H9 (cell line): ENCODE data around the gene TMX1. TPM values are rescaled to one million over a fixed set of nuclear protein-coding genes. Genes with fewer than 3 reads are reported as not detected.

Experiments
- DNase-seq: peaks from one replicate; pipeline ENCODE4 v3.0.0-alpha.2; 2017
- H2AFZ ChIP-seq: one replicate; pipeline ENCODE4 v1.6.1; 2013; ENCODE audit warnings: mild to moderate bottlenecking, low read length, control low read depth, moderate library complexity
- H2AK5ac ChIP-seq: 2 replicates; pipeline ENCODE4 v1.6.1; 2013; ENCODE audit warnings: low read length, control low read depth, mixed read lengths; ENCODE audit not compliant: insufficient read length
- H2BK120ac ChIP-seq: one replicate; pipeline ENCODE4 v1.6.1; 2013; ENCODE audit warnings: low read depth, mild to moderate bottlenecking, low read length, control low read depth, inconsistent platforms; ENCODE audit not compliant: poor library complexity, severe bottlenecking
- H2BK12ac ChIP-seq: 2 replicates; pipeline ENCODE4 v1.6.1; 2013; ENCODE audit warnings: low read length, control low read depth, mixed read lengths, low read depth; ENCODE audit not compliant: insufficient read length
- H2BK15ac ChIP-seq: 2 replicates; pipeline ENCODE4 v1.6.1; 2013; ENCODE audit warnings: low read depth, low read length, control low read depth
- H2BK20ac ChIP-seq: one replicate; pipeline ENCODE4 v1.6.1; 2013; ENCODE audit warnings: low read depth, mild to moderate bottlenecking, low read length, control low read depth, inconsistent platforms; ENCODE audit not compliant: poor library complexity, severe bottlenecking
- H2BK5ac ChIP-seq: 2 replicates; pipeline ENCODE4 v1.6.1; 2013; ENCODE audit warnings: low read length, control low read depth, mixed read lengths; ENCODE audit not compliant: insufficient read length
- H3K14ac ChIP-seq: 2 replicates; pipeline ENCODE4 v1.6.1; 2013; ENCODE audit warnings: low read length, control low read depth; ENCODE audit not compliant: insufficient read depth
- H3K18ac ChIP-seq: 2 replicates; pipeline ENCODE4 v1.6.1; 2013; ENCODE audit warnings: low read depth, mild to moderate bottlenecking, mixed read lengths, low read length, control low read depth; ENCODE audit not compliant: insufficient read length
- H3K23ac ChIP-seq: 2 replicates; pipeline ENCODE4 v1.6.1; 2013; ENCODE audit warnings: low read length, control low read depth, mixed read lengths, low read depth; ENCODE audit not compliant: insufficient read length
- H3K23me2 ChIP-seq: 2 replicates; pipeline ENCODE4 v1.6.1; 2013; ENCODE audit warnings: low read depth, mild to moderate bottlenecking, mixed read lengths, low read length, control low read depth; ENCODE audit not compliant: insufficient read length, poor library complexity, severe bottlenecking
- H3K27ac ChIP-seq: 2 replicates; pipeline ENCODE4 v1.5.1; 2013; ENCODE audit warnings: low read length, control low read depth, mixed read lengths, low read depth; ENCODE audit not compliant: insufficient read length
- H3K27me3 ChIP-seq: 2 replicates; pipeline ENCODE4 v1.6.1; 2013; ENCODE audit warnings: low read length, control low read depth, inconsistent platforms; ENCODE audit not compliant: insufficient read depth
- H3K4ac ChIP-seq: 2 replicates; pipeline ENCODE4 v1.6.1; 2013; ENCODE audit warnings: low read depth, mild to moderate bottlenecking, control low read depth, inconsistent platforms, low read length, moderate library complexity
- H3K4me1 ChIP-seq: 2 replicates; pipeline ENCODE4 v1.6.1; 2013; ENCODE audit warnings: low read length, control low read depth, inconsistent platforms; ENCODE audit not compliant: insufficient read depth
- H3K4me2 ChIP-seq: 2 replicates; pipeline ENCODE4 v1.6.1; 2013; ENCODE audit warnings: low read length, control low read depth, mixed read lengths; ENCODE audit not compliant: insufficient read length, insufficient read depth
- H3K56ac ChIP-seq: 2 replicates; pipeline ENCODE4 v1.6.1; 2013; ENCODE audit warnings: low read depth, mild to moderate bottlenecking, mixed read lengths, low read length, control low read depth; ENCODE audit not compliant: insufficient read length
- H3K79me1 ChIP-seq: 2 replicates; pipeline ENCODE4 v1.6.1; 2013; ENCODE audit warnings: low read depth, mild to moderate bottlenecking, moderate library complexity, low read length, control low read depth, inconsistent platforms; ENCODE audit not compliant: insufficient read depth, poor library complexity, severe bottlenecking
- H3K79me2 ChIP-seq: 2 replicates; pipeline ENCODE4 v1.6.1; 2013; ENCODE audit warnings: low read length, control low read depth, inconsistent platforms; ENCODE audit not compliant: insufficient read depth
- H3K9ac ChIP-seq: 2 replicates; pipeline ENCODE4 v1.6.1; 2013; ENCODE audit warnings: low read length, control low read depth, mixed read lengths; ENCODE audit not compliant: insufficient read length; ENCODE audit errors: extremely low read depth
- H3K9me3 ChIP-seq: one replicate; pipeline ENCODE4 v1.6.1; 2013; ENCODE audit warnings: low read depth, low read length, inconsistent platforms; ENCODE audit not compliant: control insufficient read depth
- H3T11ph ChIP-seq: one replicate; pipeline ENCODE4 v1.6.1; 2013; ENCODE audit warnings: mild to moderate bottlenecking, low read length, control low read depth, inconsistent platforms
- H4K20me1 ChIP-seq: one replicate; pipeline ENCODE4 v1.6.1; 2013; ENCODE audit not compliant: control insufficient read depth, insufficient read length, insufficient read depth
- H4K5ac ChIP-seq: 2 replicates; pipeline ENCODE4 v1.6.1; 2013; ENCODE audit warnings: low read depth, mild to moderate bottlenecking, mixed read lengths, low read length, control low read depth; ENCODE audit not compliant: insufficient read length
- H4K8ac ChIP-seq: replicated peaks from 2 replicates; pipeline ENCODE4 v1.6.1; 2013; ENCODE audit warnings: low read length, control low read depth, mixed read lengths, low read depth; ENCODE audit not compliant: insufficient read length
- H4K91ac ChIP-seq: 2 replicates; pipeline ENCODE4 v1.6.1; 2013; ENCODE audit warnings: low read depth, mild to moderate bottlenecking, moderate library complexity, mixed read lengths, low read length, control low read depth; ENCODE audit not compliant: insufficient read length
- H3K27ac Mint-ChIP-seq, 3 experiments: 2 replicates in 2 of 3; 3 replicates in 1 of 3; pipeline ENCODE4 v1.8.0; 2020 to 2021; ENCODE audit warnings: mixed read lengths in 3 of 3, mild to moderate bottlenecking in 1 of 3, moderate library complexity in 1 of 3
- H3K27me3 Mint-ChIP-seq: 2 replicates; pipeline ENCODE4 v1.8.0; 2021; ENCODE audit warnings: low read depth, mild to moderate bottlenecking, moderate library complexity, mixed read lengths
- H3K36me3 Mint-ChIP-seq, 3 experiments: 2 replicates in 2 of 3; 3 replicates in 1 of 3; pipeline ENCODE4 v1.8.0; 2020 to 2021; ENCODE audit warnings: low read depth in 3 of 3, mixed read lengths in 3 of 3; ENCODE audit not compliant: insufficient read depth in 1 of 3
- H3K4me1 Mint-ChIP-seq, 2 experiments: 2 replicates each; pipeline ENCODE4 v1.8.0; 2020; ENCODE audit warnings: mixed read lengths in 2 of 2
- H3K4me3 Mint-ChIP-seq, 2 experiments: 2 replicates in 1 of 2; 3 replicates in 1 of 2; pipeline ENCODE4 v1.8.0; 2020 to 2021; ENCODE audit warnings: mild to moderate bottlenecking in 2 of 2, mixed read lengths in 2 of 2, moderate library complexity in 1 of 2
- H3K9me3 Mint-ChIP-seq, 2 experiments: 2 replicates in 1 of 2; 3 replicates in 1 of 2; pipeline ENCODE4 v1.8.0; 2020; ENCODE audit warnings: mild to moderate bottlenecking in 2 of 2, mixed read lengths in 2 of 2, moderate library complexity in 1 of 2
- CTCF ChIP-seq: fragments of 200-600 bp; sonication (generic); conservative IDR thresholded peaks from 3 replicates; pipeline ENCODE4 v1.8.0; 2021; ENCODE audit warnings: antibody characterized with exemption, mild to moderate bottlenecking
- WGBS: extraction: QIAGEN DNeasy Blood & Tissue Kit; methylation state at CpG from one replicate; pipeline ENCODE4 v1.1.7; 2013; ENCODE audit warnings: missing lambda C conversion rate, low lambda C conversion rate, mixed read lengths; ENCODE audit not compliant: insufficient read length; ENCODE audit errors: extremely low coverage; 5-methylcytosine and 5-hydroxymethylcytosine counted together
- total RNA-seq: library from RNA; stranded (reverse); gene quantifications from 2 replicates; pipeline ENCODE4 v1.2.1, GENCODE V29; 2021

Gene TMX1
- total RNA-seq, 1 experiment from 2014 or later, result 83.5 TPM

GRCh38 chr14:51304438-51304837 is 64.4 kb downstream of the TMX1 start:
- Histone ChIP-seq H2BK12ac (no peak overlapping the region), H3K9me3 (no peaks in the 10 kb centered on the region), H3K4ac (no peak overlapping the region), H3K14ac (no peak overlapping the region), H3K18ac (no peak overlapping the region), H3K79me2 (no peaks in the 10 kb centered on the region), H2AK5ac (no peak overlapping the region), H3K56ac (no peak overlapping the region), H3K4me2 (no peak overlapping the region), H4K20me1 (no peaks in the 10 kb centered on the region), H4K8ac (no peak overlapping the region), H3K9ac (no peak overlapping the region), H3K4me1 (peaks cover 2% of the 10 kb centered on the region; the same call in 1 of the 2 replicates), H2BK5ac (no peak overlapping the region), H3K79me1 (no peaks in the 10 kb centered on the region), H2BK120ac (no peak overlapping the region), H2AFZ (no peak overlapping the region), H3K23ac (no peak overlapping the region), H4K5ac (no peak overlapping the region), H2BK20ac (no peak overlapping the region), H3K27ac (no peak overlapping the region), H3K23me2 (no peaks in the 10 kb centered on the region), H3T11ph (no peak overlapping the region), H3K27me3 (no peaks in the 10 kb centered on the region), H2BK15ac (no peak overlapping the region), H4K91ac (no peak overlapping the region)
- peak; percentile 42 for DNase-seq
- H3K27me3 Mint-ChIP-seq, result no peaks in the 10 kb centered on the region; the same call in 1 of the 2 replicates
- H3K4me1 Mint-ChIP-seq, result peaks cover 16 to 23% of the 10 kb centered on the region in 2 experiments
- TF ChIP-seq CTCF, result no peak
- H3K36me3 Mint-ChIP-seq, result no peaks in the 10 kb centered on the region
- no peaks in the 10 kb centered on the region for H3K9me3 Mint-ChIP-seq
- no CpG with 5 or more reads among the region's 5 CpGs for WGBS
- 0 out of 7 replicates have a peak overlapping the region, but pooled peaks of 1 of the 3 experiments have one; percentile 14 for H3K27ac Mint-ChIP-seq
- H3K4me3 Mint-ChIP-seq, result peak overlapping the region in 1 of 2 experiments; percentile 30; a peak in 1 of 5 replicates
